ENCODE data around the gene NKX2-1.

Gene NKX2-1

DNA sequence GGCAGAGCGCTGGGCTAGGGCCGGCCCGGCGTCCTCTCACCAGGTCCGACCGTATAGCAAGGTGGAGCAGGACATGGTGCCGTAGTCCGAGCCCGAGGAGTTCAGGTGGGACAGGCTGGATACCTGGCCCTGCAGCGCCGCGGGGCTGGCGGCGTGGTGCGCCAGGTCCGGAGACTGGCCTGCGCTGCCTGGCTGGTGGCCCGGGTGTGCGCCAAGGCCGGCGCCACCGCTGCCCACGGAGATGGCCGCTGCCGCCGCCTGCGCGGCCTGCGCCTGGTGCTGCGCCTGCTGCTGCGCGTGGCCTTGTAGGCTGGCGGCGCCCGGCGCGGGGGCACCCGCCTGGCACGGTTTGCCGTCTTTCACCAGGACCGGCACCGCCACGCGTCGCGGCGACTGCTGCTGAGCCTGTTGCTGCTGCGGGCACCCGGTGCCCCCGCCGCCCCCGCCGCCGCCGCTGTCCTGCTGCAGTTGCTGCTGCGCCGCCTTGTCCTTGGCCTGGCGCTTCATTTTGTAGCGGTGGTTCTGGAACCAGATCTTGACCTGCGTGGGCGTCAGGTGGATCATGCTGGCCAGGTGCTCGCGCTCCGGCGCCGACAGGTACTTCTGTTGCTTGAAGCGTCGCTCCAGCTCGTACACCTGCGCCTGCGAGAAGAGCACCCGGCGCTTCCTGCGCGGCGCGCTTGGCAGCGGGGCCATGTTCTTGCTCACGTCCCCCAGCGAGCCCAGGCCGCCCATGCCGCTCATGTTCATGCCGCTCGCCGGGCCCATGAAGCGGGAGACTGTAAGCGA, 2.6 kb downstream of the NKX2-1 start:
- no peak for DNase-seq (ENCODE audit: low read depth)

DNA sequence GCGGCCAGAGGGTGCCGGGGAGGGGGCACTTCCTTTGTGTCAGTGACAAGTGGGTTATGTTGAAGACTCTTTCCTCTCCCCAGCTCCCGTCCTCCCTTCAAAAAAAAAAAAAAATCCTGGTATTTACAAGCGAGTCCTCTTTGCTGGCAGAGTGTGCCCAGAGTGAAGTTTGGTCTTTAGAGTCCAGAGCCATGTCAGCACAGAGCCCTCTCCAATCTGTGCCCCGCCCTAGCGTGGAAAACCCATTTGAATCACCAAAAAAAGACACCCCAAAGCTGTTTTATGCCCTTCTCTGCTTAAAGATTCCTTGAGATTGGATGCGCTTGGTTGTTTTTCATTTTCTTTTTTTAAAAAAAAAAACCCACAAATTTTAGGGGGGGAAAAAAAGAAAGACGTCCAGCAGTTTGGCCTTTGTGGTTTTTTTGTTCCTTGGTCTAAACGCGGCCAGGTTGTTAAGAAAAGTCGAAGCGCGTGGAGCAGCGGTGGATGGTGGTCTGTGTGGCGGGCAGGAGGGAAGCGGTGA, 3.3 kb downstream of the NKX2-1 start:
- no peak for DNase-seq (ENCODE audit: low read depth)

DNA sequence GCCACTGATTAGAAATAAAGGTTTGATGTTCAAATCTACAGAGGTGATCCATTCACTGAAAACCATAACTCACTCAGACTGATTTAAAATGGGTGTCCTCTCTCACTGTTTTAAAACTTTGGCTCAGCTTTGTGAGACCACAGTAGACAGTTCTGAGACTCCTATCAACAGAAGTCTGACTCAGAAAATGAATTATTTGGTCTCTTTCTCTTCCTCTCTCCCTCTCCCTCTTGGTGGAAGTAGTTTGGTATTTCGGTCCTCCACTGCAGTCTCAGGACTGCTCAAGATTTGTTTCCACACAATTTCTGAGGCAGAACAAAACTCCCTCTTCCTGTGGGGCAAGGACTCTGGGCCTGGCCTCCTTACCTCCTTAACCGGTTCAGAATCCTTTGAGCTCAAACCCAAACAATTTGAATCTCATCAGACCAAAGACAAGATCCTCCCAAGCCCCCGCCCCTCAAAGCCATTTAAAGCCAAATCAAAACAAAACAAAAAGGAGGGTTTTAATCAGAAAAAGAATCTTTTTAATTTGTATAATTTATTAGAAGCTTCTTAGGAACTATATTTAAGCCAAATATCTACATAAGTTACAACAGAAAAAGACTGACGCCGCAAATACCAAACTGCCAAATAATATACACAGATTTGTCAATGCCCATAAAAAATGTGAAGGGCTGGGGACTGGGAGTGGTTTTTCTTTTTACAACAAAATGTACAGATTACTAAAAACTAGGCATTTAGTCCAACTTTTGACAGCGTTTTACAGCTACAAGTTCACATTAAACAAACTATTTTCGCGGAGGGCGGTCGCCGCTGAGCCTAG, 3.9 kb downstream of the NKX2-1 start:
- no peak for DNase-seq (ENCODE audit: low read depth)

DNA sequence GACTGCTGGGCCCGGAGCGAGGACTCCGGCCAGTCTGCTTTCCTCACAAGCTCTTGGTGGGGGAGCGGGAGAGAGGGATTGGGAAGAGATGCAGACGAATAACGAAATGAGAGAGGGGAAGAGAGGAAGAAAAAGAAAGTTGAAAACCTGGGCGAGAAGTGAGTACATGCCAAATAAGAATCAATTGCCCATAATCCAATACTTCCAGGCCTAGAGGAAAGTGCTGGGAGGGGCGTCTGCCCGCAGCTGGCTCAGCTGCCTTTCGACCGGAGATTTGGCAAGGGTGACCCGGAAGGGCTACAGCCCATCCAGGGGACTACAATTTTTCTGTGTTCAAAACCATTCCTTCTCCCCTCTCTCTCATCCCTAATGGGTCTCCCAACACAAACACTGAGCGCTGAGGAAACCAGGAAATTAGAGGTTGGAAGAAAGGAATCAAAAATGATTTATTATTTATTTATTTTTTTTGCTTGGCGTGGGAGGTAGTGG, 4.9 kb downstream of the NKX2-1 start:
- DNase-seq (ENCODE audit: low read depth) = no peak

DNA sequence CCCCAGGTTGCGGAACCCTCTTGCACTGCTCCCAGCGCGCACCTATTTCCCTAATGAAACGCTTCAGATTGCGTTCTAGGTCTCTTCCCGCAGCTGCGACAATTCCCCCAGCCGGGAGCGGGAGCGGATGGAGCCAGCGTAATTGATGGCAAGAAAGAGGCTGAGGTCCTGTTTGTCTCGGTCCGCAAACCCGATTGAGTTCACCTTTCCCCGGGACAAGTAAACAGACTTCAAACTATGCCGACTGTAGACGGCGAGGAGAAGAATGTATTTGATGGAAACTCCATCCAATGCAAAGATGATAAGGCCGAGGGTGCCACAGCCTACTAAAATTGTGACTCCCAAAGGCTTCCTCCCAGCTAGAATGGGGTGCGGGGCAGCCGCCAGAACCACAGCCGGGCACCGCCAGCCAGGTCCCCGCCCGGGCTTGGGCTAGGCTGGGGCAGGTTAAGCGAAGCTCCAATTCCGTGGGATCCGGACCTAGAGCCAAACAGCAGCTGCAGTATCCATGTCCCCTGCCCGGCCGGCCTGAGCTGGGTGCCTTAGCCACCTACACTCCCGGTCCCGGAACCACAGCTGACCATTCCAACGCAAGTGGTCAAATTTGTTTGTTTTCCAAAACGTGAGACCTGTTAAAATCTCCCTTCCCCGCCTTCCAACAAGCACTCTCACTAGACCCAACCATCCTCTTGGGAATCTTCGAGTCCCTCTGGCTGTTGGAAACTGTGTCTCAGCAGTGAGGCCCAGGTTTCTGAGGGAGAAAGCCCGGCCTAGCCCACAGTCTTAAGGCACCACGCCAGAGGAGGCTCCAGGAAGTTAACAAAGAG, 5.5 kb downstream of the NKX2-1 start:
- no peak for DNase-seq (ENCODE audit: low read depth)

DNA sequence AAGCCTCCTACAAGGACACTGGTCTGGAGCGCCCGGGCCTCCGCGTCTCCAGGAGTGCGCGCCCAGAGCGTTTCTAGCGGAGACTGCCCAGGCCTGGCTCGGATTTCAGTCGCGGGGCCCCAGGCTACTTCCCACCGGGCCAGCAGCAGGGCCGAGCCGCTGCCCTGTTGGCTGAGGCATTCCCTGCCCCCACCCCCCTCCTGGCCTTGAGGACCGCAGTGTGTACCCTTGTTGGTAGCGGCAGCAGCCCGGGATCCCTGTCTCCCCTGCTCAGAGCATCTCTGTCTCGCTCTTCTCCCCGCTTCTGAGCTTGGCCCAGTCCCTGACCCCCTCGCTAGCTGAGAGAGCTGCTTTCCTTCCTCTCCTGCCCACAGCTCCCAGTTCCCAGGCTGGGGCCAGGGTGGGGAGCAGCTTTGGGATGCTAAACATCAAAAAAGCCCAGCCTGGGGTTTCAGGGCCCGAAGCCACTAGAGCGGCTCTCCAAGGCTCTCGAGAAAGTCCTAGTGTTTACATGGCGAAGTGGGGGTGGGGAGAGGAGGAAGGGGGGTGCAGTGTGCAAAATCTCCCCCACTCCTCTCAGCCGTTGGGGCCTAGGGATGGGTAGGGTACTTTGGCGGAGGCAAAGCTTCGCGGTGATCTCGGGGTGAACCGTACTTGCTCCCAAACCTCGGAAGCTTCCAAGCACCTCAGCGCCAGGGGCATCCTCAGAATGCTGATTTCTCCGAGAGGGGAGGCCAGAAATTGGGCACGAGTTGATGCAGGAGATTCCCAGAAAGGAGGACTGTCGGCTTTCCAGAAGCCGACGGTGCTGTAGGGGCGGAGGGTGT, 6.4 kb downstream of the NKX2-1 start:
- no peak for DNase-seq (ENCODE audit: low read depth)

DNA sequence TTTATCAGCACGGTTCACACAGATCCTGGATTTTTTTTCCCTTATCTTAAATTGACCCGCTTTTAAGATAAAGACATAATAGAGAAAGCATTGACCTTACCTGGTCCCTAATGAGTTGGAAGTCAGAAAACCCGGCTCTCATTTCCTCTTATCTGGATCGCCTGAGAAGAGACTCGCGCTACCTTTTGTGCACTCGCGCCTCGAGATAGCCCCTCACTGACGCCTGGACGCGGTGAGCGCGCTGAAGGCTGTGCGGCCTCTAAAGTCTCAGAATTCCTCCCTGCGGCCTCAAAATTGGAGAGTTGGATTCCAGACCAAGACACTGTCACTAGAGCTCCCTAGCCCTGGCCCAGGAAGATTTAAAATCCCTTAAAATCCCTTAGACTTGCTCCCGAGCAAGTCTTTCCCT, 7.0 kb downstream of the NKX2-1 start:
- DNase-seq (ENCODE audit: low read depth) = no peak

DNA sequence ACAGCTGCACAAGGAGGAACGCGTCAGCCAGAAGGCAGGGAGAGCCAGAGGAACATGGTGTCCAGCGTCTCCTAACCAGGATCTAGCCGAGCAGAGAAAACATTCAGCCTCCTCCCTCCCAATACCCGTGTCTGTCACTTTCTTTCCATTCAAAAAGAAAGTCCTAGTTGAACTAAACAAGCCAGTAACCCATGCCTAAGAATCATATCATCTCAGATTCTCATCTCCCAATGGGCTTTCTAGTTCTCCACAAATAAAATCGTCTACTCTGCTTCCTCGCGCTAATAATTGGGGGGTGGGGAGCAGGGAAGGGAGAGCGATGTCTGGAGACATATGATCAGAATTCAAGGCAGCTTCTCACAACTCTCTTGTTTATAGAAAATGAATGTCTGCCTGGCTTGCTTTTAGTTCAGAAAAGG, 7.4 kb downstream of the NKX2-1 start:
- DNase-seq (ENCODE audit: low read depth) = no peak

DNA sequence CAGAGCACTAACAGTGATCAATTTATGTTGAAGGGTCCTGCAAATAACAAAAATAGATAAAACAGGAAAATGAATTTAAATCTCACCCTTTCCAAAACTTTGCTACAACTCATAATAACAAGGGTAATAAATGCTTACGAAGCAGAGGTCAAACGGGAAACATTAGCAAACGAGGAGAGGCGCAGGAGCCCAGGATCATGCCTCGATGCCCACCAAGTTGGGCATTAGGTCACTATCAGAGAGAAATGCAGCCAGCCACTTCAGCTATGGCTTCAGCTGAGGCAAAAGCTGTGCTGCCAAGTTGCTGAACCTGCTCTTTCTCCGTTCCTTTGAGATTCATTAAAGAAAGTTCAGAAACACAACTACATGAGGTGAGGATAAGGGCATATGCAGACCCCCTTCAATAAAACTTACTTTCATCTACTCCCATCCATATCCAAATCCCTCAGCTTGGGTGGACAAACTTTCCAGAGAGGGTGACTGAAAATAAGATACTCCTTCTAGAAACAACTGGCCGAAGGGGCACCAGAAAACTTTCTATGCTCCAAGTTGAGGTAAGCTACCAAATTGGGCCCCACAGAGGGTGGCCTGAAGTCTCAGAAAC, 7.9 kb downstream of the NKX2-1 start:
- no peak for DNase-seq (ENCODE audit: low read depth)

DNA sequence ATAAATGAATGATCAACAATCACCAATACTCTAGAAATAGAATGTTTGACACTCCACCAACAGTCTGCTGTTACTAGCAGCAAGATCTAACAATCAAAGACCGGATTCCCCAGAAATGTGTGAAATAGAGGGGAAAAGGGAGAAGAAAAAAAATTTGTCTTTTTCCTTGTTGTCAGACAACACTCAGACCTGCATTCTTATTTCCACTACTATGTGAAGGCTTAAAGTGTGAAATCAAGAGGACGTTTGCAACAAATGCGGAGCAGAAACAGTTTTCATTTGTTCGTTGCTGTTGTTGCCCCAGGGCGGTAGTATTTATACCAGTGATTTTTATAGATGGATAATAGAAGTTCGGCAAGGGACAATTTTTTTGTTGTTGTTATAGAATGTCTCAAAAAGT, 9.2 kb downstream of the NKX2-1 start:
- no peak for DNase-seq (ENCODE audit: low read depth)

DNA sequence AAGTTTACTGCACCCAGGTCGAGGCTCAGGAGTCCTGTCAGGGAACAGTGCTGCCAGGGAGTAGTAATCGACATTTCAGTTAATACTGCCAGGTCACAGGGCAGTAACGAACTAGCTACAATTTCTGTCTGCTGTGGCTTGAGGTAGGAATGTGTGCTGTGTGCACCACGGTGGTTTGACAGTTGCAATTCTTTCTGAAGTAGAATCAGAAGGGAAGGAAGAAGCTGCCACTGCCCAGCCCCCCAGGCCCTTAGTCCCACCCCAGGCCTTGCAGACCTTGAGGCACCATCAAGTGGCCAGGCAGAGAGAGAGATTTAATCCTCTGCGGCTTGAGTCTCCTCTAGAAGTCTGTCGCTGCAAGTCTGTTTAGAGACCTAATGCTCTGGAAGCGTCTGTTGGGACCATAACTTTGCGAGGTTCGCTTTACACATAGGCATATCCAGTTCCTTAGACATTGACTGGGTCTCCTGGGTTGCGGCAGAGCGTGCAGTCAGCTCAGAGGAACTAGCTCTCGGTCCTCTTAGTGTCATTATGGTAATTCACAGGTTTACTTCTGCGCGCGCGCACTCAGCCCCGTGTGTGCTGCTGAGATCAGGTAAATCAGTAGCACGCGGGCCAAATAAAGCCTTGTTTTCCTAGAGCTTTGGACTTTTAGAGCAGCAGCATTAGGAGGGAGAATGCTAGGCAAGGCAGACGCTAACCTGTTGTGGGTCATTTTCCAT, 9.8 kb downstream of the NKX2-1 start:
- no peak for DNase-seq (ENCODE audit: low read depth)

DNA sequence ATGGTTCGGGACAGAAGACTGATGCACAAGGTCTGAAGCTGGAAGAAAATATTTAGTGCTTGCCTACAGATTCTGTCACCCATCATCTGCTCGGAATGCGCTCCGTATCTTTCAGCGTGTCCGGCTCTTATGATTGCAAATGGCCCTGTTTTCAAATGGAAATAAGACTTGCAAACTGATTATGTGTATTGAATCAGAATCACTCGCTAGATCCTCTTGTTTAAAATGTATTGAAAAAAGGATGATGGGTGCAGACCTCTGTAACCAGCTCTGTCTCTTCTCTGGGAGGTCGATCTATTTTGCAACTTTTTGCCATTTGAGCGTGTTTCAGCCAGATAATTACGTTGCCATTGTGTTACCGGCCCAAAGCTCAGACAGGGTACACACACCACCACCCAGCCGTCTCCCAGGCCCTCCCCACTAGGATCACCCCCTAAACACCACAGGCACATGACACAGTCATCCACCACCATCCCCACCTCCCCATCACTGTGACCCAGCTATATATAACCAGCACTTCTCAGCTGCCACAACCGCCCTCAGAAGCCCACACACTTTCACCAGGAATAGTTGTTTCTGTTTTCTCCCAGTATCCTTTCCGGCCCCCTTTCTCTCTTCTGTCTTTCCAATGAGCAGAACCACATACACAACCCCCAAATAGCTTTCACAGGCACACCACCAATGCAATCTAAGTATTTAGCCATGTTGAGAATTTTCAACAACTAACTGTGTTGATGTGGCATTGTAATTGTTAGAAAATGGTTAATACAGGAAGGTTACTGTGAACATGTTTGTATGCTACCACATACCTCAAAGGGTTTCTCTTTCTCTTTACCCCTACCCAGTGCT, 10.7 kb downstream of the NKX2-1 start:
- DNase-seq (ENCODE audit: low read depth) = no peak

DNA sequence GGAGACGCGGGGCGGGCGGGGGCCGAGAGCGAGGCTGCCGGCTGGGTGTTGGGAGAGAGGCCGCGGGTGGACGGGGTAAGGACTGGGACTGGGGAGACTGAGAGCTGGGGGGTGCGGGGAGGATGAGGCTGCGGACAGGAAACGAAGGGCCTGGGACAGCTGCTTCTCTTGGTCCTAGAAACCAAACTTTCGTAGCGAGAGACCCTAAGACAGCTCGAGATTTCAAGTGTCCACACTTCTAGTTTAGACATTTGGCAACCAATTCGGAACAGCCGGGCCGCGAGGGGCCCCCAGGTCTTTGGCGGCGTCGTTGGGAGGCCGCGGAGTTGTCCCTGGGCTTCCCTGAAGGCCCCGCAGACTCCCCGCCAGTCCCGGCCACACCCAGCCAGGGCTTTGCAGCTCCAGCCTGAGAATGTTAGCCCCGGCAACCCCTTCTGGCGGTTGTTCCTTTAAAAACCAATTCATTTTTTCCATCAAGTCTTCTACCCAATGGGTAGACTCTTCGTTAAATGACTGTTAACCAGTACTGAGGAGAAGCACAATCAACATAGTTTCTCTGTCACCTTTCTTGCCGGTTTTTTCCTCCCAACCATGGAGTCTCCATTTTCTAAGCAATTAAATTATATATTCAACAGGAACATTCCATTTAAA, 11.5 kb downstream of the NKX2-1 start:
- no peak for DNase-seq (ENCODE audit: low read depth)

DNA sequence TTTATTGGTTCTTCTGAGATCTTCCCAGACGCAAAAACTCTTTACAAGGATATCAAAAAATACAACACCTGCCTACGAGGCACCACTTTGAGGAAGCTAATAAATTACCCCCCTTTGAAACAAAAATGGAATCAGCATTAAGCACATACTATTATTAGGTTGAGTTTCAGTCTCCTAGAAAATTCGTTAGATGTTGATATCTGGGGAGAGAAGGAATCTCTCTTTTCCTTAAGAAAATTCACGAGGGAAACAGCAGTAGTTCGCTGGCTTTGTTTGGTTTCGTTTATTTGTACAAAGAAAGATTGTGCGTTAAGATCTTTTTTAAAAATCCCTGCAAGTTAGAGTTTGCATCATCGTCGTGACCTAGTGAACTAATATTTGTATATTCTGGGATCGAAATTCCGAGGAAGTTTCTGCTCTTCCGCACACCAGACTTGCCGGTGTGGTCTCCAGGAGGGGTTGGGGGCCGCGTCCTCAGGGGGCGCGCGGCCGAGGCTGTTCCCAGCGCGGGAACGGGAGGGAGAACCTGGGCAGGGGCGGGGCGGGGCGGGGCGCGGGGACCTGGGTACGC, 12.1 kb downstream of the NKX2-1 start:
- no peak for DNase-seq (ENCODE audit: low read depth)

DNA sequence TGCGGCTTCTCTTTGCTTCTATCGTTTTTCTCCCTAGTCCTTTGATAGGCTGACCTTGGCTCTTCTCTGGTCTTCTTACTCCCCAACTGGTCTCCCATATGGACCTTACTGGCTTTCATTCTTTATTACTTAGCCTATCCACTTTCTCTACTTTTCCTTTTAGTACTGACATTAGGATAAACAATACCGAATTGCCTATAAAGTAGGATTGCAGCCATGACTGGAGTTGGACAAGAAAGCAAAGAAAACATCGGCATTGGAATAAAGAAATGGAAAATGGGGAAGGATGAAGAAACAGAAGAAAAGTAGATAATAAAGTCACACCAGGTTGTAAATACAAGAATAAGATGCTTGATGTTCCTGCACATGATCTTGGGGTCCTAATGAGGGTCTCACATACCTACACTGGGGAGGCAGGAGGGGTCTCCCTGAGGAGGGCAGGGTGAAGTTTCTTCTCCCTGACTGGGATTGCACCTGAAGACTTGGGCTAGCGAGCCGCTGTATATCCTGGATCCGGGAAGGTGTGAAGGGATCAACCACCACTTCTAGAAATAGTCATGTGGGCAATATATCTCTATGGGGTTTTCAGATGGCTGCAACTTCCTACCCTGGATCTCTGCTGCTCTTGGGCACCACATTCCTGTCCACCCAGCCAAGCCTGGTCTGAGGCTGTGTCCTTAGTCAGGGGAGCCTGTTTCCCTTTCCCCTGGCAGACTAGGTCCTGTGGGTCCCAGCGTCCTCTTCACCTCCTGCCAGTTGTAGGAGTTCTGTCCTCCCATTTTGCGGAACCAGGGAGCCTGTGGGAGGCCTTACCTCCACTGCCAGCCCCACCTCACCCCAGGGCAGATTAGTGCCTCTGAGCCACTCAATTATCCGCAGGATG, 13.1 kb downstream of the NKX2-1 start:
- DNase-seq (ENCODE audit: low read depth) = no peak

DNA sequence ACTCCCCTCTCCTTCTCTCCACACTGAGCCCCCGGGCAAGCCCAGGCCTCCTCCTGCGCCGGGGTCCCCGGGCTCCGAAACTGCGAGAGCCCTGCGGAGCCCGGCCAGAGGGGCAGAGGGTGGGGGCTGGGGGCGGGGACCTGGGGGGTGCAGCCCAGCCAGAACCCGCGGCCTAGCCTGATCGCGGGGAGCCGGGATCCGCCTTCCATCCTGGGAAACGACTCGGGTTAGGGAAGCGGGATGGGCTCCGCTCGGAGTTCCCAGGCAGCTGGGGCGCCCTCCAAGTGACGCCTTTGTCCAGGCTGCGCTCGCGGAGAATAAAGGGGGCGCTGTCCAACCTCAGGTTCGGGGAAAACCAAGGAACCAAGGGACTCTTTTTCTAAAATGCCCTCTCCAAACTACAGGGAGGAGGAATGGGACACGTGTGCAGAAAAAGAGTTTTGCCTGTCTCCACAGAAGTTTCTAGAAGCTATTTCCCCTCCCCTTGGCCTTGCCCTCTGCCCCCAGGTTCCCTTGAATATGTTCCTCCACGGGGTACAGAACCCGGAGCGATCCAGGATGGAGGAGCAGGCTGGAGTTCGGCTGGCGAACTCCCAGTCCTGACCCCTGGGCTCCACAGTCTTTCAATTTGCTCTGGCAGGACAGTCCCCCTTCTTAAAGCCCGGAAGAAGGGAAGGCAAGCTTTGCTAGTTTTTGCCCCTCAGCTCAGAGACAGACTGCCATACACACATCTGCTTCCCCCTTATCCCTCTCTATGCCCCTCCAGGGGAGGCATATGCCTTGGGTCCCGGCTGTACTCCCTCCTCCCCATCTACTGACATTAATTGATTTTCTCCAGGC, 13.9 kb downstream of the NKX2-1 start:
- DNase-seq (ENCODE audit: low read depth) = no peak
